Cerebellar nuclear complex (tissue), 1 donor: ENCODE measurements around the gene RAMAC.
"Not testable (repeated sequence)": the region's sequence is repeated elsewhere in the genome, so short reads cannot be mapped to it uniquely, and the experiment has no call there.

Experiments used
- DNase-seq, 2 experiments: peaks; one replicate each; lab custom pipeline; 2025; lab: John Stamatoyannopoulos, UW

RAMAC gene

DNA sequence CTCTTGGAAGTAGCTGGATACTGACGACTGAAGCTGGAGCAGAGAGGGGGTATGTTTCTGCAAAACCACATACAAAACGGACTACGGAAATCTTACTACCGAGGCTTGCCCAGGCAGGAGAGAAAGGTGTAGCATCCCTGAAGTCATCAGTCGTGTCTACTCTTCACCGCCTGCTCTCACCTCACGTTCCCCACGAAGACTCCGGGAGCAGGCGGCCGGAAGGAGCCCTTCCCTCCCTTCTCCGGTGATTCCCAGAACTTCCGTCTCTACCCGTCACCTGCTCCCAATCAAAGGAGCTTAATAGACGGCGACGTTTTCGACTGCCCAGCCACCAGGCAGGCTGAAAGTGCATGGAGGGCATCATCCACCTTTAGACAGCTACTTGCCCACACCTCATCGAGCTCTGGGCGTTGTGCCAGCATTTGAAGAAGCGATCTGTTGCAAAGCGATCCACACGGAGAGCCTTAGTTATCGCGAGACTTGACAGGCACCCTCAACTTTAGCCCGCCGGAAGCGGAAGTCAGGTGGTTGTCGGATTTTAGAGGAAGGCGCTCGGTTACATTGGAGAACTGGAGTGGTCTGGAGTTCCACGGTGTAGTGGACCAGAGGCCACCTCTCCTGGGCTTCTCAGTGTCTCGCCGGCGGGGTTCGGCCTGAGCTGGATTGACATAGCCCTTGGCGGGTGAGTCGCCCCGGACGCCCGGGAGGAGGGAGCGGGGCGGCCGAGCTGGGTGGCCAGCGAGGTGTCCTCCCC, at the start of gene RAMAC:
Gene RAMAC (plus strand): TSS at position 523 of the 754 bp plus-strand sequence. CDS start 2,809 bp downstream, outside the sequence.
- peak; percentile 28 to 84 for DNase-seq

DNA sequence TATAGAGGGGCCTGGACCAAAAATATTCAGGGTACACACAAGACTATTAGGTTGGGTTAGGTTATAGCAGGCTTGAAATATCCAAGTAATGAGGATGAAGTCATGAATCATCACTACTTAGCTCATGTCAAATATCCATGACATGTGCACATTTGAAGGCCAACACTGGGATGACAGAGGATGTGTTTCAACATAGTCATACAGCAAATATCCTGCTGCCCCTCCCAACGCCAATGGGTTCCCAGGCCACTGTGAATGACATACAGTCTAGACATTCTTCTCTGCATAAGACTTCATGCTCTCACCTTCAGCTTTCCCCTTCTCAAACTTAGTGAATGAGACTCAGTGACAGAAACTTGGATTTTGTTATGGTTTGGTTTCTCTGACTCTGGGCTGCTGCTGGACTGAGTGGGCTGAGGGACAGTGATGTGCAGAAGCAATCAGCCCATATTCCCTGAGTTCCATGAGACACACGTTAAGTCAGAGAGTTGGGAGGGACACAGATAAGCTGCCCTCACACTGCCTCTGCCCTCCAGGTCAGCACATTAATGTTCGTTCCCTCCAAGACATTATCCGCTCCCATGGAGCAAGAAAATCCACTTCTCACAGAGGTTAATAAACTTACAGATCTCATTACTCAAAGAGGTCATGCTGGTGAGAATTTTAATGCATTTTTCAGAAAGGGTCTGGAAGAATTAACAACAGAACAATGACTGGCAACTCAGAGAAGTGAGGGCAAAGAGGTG, 48.9 kb upstream of the RAMAC start:
- DNase-seq, result no peak

DNA sequence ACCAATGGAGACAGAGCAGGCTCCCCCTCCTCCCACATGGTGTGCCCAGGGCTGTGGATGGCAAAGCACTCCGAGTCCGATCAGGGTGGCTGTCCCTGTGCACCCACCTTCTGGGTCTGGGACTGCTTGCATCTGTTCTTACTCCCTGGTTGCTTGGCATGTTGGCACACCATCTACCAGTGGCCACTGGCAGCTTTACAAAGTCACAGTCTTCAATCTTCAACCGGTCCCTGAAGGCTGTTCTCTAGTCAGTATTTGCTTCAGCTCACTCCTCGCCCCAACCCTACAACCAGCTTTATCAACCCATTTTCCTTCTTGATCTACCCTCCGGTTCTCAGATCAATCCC, 48.3 kb upstream of the RAMAC start:
- no peak for DNase-seq

DNA sequence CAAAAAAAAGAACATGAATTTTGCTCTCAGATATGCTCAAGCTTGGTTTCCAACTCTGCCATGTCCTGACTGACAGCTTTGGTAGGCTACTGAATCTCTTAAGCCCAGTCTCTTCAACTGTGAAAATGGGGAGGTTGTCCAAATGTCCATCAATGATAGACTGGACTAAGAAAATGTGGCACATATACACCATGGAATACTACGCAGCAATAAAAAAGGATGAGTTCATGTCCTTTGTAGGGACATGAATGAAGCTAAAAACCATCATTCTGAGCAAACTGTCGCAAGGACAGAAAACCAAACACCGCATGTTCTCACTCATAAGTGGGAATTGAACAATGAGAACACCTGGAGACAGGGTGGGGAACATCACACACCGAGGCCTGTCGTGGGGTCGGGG, 46.3 kb upstream of the RAMAC start:
- DNase-seq, result not testable (repeated sequence)

GRCh38 chr15:82942691-82943090, 43.3 kb upstream of the RAMAC start:
- DNase-seq, result no peak

GRCh38 chr15:82943176-82943575, 42.8 kb upstream of the RAMAC start:
- no peak for DNase-seq

DNA sequence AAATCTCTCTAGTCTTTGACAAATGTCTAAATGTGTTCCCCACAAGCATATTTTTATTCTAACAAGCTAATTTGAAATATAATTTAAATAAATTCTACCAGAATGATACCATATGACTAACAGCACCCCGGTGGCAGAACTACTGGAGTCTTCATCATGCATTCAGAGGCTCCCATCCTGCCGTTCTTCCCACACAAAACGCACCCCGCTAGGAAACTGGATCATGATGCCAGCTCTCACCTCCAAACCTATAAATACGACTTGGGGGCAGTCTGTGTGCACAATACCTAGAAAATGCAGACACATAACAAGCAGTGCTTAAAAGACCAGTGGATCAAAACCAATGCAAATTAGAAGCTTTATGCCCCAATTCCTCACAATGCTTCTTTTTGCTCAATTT, 42.0 kb upstream of the RAMAC start:
- DNase-seq, result no peak

DNA sequence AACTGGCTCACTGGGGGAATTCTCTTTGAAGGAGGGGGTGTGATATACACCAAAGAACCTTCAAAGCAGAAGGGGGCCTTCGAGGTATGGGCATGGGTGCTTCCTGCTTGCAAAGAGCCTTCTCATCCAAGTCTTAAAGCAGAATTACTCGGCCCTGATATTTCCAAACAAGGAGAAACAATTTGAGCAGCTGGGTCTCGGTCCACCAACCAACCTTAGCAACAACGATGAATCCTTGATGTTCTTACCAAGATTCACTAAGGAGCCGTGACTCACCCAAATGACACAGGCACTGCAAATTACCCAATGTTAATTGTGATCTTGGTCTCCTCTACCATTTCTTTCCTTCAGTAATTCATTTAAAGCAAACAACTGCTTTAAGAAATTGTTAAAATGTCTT, 41.2 kb upstream of the RAMAC start:
- DNase-seq, result no peak

- DNase-seq, result no peak
These were observed 40.7 kb upstream of the RAMAC start for GRCh38 chr15:82945326-82945725.

GRCh38 chr15:82946155-82946701, 39.8 kb upstream of the RAMAC start:
- no peak for DNase-seq

DNA sequence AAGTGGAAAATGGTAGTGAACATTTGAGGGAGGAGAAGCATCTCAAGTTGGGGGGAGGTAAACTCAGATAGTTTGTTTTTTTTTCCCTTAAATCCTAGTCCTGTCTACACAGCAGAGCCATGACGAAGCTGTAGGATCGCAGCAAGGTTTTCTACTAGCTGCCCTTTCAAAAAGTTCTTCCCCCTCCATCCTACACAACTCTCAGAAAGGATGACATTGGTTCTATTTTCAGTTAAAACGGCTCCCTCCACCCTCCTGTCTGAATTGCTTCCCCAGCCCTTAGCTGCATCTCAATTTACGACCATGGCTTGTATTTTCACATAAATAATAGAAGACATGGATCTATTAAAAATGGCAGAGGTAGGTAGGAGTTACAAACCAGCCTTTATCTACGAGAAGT, 35.7 kb upstream of the RAMAC start:
- no peak for DNase-seq

DNA sequence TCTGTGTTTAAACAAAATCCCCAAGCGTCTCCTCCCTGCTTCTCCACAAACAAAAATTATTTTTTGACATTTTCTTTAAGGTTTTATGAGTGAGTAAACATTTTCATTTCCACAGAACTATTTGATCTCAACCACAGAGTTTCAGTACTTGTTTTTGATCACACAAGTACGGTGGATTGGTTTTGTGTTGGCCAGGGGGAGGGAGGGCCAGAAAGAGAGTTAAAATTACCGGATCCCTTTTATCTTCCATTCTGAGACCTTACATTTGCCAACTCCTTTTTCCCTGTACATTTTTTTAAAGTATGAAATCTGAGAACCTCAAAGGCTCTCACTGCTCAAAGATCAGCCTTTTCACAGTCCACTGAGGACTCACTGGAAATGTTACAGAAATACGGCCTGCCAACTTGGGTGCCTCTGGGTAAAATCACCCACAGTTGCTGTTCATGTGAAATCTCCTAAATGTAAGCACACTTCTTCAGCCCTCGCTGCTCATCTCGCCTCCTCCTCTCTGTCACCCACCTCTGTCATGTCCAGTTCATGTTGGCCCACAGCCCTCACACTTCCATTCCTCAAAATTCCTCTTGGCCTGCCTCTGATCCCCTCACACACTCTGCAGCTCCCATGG, 35.2 kb upstream of the RAMAC start:
- DNase-seq, result no peak

- no peak for DNase-seq
These were observed 34.4 kb upstream of the RAMAC start for GRCh38 chr15:82951472-82952157.

DNA sequence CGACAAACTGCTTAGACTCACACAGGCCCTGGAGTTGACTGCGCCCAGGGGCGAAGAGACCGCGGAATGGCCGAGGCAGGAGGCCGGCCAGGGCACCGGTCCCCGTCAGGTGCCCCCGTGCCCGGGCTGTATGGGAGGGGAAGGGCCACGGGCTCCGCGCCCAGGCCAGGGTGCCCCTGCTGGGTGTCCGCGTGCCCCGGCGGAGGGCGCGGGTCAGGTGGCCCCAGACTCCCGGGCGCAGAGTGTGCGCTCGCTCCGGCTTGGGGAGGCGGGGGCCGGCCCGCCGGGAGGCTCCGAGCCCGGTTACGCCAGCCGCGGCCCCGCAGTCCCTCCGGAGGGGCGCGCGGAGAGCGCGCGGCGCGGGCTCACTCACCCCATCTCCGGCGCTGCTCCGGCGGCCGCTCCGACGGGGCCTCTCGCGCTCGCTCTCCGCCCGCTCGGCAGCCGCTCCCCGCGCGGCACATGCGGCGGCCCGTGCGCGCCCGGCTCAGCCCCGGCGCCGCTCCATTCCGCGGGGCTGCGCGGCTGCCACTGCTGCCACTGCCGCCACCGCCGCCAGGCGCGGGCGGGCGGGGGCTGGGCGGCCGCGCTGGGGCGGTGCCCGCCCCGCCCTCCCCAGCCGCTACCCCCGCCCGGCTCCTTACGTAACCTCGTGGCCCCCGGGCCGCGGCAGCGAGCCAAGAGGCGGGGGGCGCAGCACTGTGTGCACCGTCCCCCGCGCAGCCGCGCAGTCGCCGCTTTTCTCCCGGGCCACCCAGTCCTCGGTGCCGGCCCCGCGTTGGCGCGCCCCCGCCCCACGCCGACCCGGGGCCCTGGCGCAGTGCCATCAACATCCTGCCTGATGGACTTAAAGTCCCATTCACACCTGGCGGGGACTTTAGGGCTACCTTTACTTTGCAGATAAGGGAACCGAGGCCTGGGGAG, 33.6 kb upstream of the RAMAC start, which contains the start of gene HOMER2:
Gene HOMER2 (minus strand): TSS at position 563 of the 924 bp plus-strand sequence. CDS start 185 bp downstream, at position 378.
- no peak for DNase-seq

- no peak for DNase-seq
These were observed 27.4 kb upstream of the RAMAC start for GRCh38 chr15:82958638-82959037.

GRCh38 chr15:82959423-82959822, 26.6 kb upstream of the RAMAC start:
- no peak for DNase-seq

- no peak for DNase-seq
These were observed 25.2 kb upstream of the RAMAC start for GRCh38 chr15:82960766-82961165.

DNA sequence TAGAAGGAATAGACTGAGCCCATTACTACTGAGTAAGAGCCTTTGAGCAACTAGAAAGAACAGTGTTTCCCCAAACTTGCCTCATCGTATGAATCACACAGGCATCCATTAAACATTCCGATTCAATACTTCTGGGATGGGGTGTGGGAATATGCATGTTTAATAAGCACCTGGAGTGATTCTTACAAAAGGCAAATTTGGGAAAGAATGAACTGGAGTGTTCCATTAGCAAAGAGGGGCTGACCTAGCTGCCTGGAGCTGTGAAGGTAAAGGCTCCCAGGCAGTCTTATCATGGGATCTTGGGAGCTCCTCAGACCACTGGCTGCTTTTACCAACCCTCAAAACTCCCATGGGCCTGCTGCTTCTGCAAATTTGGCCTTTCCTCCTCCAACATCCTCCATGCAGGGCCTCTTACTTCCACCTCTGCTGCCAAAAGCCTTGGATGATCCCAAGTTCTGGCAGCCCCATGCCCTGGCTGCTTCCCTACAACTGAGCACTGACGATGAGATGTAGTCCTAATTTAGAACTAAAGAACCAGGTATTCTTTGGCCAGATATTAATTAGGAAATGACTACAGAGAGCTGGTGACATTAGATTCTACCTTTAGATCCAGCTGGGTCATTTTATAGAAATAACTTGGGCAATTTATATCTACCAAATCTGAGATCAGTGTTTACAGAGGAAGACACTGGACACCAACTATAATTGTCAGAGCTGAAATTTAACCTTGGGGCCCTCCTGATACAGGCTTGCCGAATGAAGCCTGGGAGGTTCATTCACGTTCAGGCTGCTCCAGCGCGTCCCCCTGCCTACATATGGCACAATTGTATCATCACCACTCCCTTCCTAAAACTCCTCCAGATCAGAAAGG, 22.3 kb upstream of the RAMAC start:
- DNase-seq, result no peak

GRCh38 chr15:82964890-82965289, 21.1 kb upstream of the RAMAC start:
- no peak for DNase-seq

DNA sequence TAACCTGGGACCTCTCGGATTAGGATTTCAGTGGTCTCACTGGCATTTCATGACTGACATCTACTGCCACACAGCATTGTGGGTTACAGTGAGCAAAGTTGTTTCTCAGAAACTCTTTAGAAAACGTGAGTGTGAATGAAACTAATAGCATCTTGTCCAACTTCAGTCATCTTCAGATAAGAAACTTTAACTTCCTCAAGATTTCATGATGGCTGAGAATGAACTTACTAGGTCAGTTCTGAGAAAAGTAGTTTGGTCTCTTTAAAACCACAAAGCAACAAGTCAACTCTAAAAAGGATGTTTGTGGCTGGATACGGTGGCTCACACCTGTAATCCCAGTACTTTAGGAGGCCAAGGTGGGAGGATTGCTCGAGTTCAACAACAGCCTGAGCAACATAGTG, 19.3 kb upstream of the RAMAC start:
- no peak for DNase-seq
